ENCODE results near the gene TMEM130. TPM values are rescaled to one million over a fixed set of nuclear protein-coding genes. Genes with fewer than 3 reads are reported as not detected.

Gene TMEM130
- total RNA-seq, 2 donors from 2014 or later = 1.1 TPM; not detected in 1

GRCh38 chr7:98863601-98864000 is 6.2 kb downstream of the TMEM130 start:
- DNase-seq (ENCODE audit: low spot score) = no peak
- Histone ChIP-seq H3K9me3 (no peaks in the 10 kb centered on the region), H3K4me3 (no peak overlapping the region), H3K36me3 (no peaks in the 10 kb centered on the region), H3K4me1 (peaks cover 0 to 6% of the 10 kb centered on the region in 2 donors), H3K27ac (no peak overlapping the region), H3K27me3 (no peaks in the 10 kb centered on the region)
- TF ChIP-seq CTCF (IDR thresholded peaks at IDR 0.05) = no peak

- Histone ChIP-seq H3K36me3 (no peaks in the 10 kb centered on the region), H3K9me3 (no peaks in the 10 kb centered on the region), H3K27ac (no peak overlapping the region), H3K27me3 (no peaks in the 10 kb centered on the region), H3K4me1 (peaks cover 0 to 6% of the 10 kb centered on the region in 2 donors), H3K4me3 (no peak overlapping the region)
- DNase-seq (ENCODE audit: low spot score) = no peak
- TF ChIP-seq CTCF (IDR thresholded peaks at IDR 0.05) = no peak
Observed at GRCh38 chr7:98862716-98863420, 6.9 kb downstream of the TMEM130 start.

GRCh38 chr7:98862203-98862602 is 7.6 kb downstream of the TMEM130 start:
- DNase-seq (ENCODE audit: low spot score) = no peak
- Histone ChIP-seq H3K27ac (no peak overlapping the region), H3K27me3 (no peaks in the 10 kb centered on the region), H3K9me3 (no peaks in the 10 kb centered on the region), H3K36me3 (no peaks in the 10 kb centered on the region), H3K4me1 (peaks cover 0 to under 1% of the 10 kb centered on the region in 2 donors), H3K4me3 (no peak overlapping the region)
- no peak for TF ChIP-seq CTCF (IDR thresholded peaks at IDR 0.05)

DNA sequence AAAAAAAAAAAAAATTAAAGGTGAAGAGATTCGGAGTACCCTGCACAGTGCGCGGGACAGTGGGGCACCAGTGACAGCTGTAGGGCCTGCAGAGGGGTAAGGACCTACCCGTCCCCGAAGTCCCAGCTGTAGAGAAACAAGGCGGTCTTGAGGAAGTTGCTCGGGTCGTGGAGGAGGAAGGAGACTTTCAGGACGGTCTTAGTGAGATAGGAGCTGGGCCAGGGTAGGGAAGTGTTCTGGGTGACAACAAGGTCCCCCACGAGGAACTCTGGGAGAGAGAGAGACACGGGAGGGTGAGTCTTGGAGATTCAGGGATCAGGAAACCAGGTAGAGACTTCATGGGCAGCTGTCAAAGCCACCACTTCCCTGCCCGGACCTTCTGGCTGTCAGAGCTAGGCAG is 9.7 kb downstream of the TMEM130 start:
- Histone ChIP-seq H3K27ac (no peak overlapping the region), H3K4me3 (no peak overlapping the region), H3K36me3 (no peaks in the 10 kb centered on the region), H3K27me3 (no peaks in the 10 kb centered on the region), H3K9me3 (no peaks in the 10 kb centered on the region), H3K4me1 (no peaks in the 10 kb centered on the region)
- no peak for DNase-seq (ENCODE audit: low spot score)
- no peak for TF ChIP-seq CTCF (IDR thresholded peaks at IDR 0.05)

GRCh38 chr7:98855610-98856422 is 14.0 kb downstream of the TMEM130 start:
- no peak for TF ChIP-seq CTCF (IDR thresholded peaks at IDR 0.05)
- Histone ChIP-seq H3K9me3 (no peaks in the 10 kb centered on the region), H3K4me1 (no peaks in the 10 kb centered on the region), H3K4me3 (no peak overlapping the region), H3K27me3 (no peaks in the 10 kb centered on the region), H3K27ac (no peak overlapping the region), H3K36me3 (no peaks in the 10 kb centered on the region)
- DNase-seq (ENCODE audit: low spot score) = no peak
